ENCODE results near the gene BCO1. TPM values are rescaled to one million over a fixed set of nuclear protein-coding genes. Genes with fewer than 3 reads are reported as not detected.
A peak's percentile ranks its signal among the peaks of the same experiment; 100 is the strongest.

Gene BCO1
- total RNA-seq, 1 donor from 2014 or later: 0.75 TPM

DNA sequence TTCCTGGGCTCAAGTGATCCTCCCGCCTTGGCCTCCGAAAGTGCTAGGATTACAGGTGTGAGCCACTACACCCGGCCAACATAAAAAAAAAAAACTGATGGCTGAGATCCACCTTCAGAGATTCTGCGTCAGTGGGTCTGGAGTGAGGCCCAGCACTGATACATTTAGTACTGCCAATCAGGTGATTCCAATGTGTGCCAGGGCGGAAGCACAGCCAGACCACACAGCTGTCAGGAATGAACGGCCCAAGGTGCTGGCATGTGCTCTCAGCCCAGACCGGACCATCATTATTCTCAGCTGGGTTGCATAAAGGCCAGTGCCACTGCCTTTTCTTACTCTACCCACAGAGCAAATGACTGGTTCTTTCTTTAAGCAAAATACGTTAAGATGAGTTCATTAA, 1.2 kb upstream of the BCO1 start:
- intact Hi-C loops (cut with DNase I): no loop called here
- Histone ChIP-seq H3K36me3 (no peaks in the 10 kb centered on the region), H3K27ac (no peak overlapping the region), H3K27me3 (no peaks in the 10 kb centered on the region), H3K9me3 (no peaks in the 10 kb centered on the region), H3K4me1 (no peaks in the 10 kb centered on the region), H3K4me3 (no peak overlapping the region)
- peak; percentile 45 for ATAC-seq
- DNase-seq: no peak
- TF ChIP-seq, protein P1, sequence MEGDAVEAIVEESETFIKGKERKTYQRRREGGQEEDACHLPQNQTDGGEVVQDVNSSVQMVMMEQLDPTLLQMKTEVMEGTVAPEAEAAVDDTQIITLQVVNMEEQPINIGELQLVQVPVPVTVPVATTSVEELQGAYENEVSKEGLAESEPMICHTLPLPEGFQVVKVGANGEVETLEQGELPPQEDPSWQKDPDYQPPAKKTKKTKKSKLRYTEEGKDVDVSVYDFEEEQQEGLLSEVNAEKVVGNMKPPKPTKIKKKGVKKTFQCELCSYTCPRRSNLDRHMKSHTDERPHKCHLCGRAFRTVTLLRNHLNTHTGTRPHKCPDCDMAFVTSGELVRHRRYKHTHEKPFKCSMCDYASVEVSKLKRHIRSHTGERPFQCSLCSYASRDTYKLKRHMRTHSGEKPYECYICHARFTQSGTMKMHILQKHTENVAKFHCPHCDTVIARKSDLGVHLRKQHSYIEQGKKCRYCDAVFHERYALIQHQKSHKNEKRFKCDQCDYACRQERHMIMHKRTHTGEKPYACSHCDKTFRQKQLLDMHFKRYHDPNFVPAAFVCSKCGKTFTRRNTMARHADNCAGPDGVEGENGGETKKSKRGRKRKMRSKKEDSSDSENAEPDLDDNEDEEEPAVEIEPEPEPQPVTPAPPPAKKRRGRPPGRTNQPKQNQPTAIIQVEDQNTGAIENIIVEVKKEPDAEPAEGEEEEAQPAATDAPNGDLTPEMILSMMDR (IDR thresholded peaks at IDR 0.05): no peak

DNA sequence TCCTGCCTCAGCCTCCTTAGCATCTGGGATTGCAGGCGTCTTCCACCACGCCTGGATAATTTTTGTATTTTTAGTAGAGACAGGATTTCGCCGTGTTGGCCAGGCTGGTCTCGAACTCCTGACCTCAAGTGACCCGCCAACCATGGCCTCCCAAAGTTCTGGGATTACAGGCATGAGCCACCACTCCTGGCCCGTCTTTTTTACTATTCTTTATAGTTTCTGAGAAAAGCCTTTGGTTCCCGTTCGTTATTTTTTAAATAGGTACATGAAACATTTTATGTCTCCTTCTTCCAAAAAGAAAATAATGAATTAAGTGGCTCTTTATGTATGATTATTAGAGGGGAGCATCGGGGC, 570 bp upstream of the BCO1 start:
- no peaks in the 10 kb centered on the region for H3K4me1 ChIP-seq
- H3K27me3 ChIP-seq: no peaks in the 10 kb centered on the region
- intact Hi-C loops (cut with DNase I): no loop called here
- TF ChIP-seq, protein P1 (IDR thresholded peaks at IDR 0.05): no peak
- ATAC-seq: no peak
- H3K27ac ChIP-seq: peak overlapping the region; percentile 75
- peak overlapping the region; percentile 42 for H3K4me3 ChIP-seq
- no peaks in the 10 kb centered on the region for H3K9me3 ChIP-seq
- DNase-seq: no peak
- H3K36me3 ChIP-seq: no peaks in the 10 kb centered on the region

DNA sequence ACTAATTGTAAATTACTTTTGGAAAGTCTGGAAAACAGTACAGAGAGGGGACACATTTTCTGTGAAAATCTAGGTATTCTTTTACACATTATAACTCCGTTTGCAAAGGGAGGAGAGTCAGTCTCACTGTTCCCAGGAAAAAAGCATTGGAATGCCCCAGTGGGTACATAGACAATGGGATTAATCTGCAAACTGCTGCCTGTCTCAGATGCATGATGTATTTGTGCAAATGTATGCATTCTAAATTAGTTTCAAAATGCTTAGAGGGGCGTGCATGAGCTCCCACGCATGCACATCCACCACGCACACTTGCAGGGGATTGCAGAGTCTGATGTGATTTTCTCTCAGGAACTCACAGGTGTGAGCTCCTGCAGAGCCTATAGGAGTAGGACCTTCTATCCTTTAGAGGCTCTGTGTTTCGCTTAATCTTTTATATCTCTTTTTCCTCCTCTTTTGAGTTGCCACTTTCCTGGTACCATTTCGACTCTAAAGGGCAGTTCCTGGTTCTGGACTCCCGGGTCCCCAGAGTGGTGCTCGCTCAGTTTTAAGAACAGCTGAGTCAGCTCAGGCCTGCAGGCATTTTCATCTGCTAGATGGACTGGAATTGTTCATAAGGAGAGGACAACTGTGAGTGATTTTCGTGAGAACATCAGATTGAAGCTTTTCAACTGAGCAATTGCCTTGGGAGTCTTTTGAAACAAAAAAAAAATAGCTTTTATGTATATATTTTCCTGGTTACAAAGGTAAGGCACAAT, 1.1 kb downstream of the BCO1 start:
- intact Hi-C loops (cut with DNase I): no loop called here
- H3K27ac ChIP-seq: no peak overlapping the region

DNA sequence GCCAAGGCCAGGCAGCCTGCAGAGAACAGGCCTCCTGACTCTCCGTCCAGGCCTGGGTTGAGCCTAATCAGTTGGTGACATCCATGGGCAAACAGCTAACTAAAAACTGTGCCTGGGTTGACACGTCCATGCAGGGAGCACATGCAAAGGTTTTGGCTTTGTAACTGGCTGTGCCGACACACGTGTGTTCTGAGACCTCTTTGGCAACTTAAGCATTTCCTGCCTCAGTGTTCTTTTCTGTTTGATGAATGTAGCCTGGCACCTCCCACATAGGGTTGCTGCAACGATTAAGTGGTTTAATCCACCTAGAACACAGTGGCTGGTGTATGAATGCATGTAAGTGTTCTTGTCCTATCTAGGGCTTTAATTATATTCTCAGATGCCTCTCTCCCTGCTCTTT, 3.2 kb downstream of the BCO1 start:
- Histone ChIP-seq H3K4me1 (no peaks in the 10 kb centered on the region), H3K27ac (no peak overlapping the region), H3K4me3 (no peak overlapping the region), H3K9me3 (no peaks in the 10 kb centered on the region), H3K36me3 (no peaks in the 10 kb centered on the region), H3K27me3 (no peaks in the 10 kb centered on the region)
- ATAC-seq (no peak), DNase-seq (no peak)
- intact Hi-C loops (cut with DNase I): no loop called here
- TF ChIP-seq, protein P1 (IDR thresholded peaks at IDR 0.05): no peak

More for the DNA sequence above, 1.1 kb downstream of the BCO1 start:
- ATAC-seq: no peak
- H3K4me1 ChIP-seq: no peaks in the 10 kb centered on the region
- TF ChIP-seq, protein P1 (IDR thresholded peaks at IDR 0.05): no peak
- no peak for DNase-seq
- H3K4me3 ChIP-seq: no peak overlapping the region
- H3K36me3 ChIP-seq: no peaks in the 10 kb centered on the region
- no peaks in the 10 kb centered on the region for H3K27me3 ChIP-seq
- H3K9me3 ChIP-seq: no peaks in the 10 kb centered on the region

DNA sequence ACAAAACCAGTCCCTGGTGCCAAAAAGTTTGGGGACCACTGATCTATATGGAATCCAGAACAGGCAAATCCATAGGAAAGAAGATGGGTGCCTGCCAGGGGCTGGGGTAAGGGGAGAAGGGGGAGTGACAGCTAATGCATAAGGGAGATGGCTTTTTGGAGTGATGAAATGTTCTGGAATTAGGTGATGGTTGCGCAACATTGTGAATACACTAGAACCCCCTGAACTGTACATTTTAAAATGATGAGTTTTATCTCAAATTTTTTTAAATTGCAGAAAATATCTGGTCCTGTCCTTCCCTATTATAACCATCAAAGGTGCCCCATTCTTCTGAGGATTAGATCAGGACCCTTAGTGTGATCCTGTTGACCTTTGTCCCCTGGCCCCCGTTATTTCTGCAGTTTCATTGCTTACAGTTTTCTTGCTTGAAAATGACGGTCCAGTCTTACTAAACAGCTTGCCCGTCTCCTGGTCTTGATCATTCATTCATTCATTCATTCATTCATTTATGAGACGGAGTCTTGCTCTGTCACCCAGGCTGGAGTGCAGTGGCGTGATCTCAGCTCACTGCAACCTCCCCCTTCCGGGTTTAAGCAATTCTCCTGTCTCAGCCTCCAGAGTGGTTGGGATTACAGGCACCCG, 4.6 kb downstream of the BCO1 start:
- Histone ChIP-seq H3K27ac (no peak overlapping the region), H3K4me3 (no peak overlapping the region), H3K9me3 (no peaks in the 10 kb centered on the region), H3K36me3 (no peaks in the 10 kb centered on the region), H3K27me3 (no peaks in the 10 kb centered on the region), H3K4me1 (no peaks in the 10 kb centered on the region)
- TF ChIP-seq, protein P1 (IDR thresholded peaks at IDR 0.05): no peak
- intact Hi-C loops (cut with DNase I): no loop called here
- ATAC-seq: no peak
- no peak for DNase-seq

Measured in upper lobe of right lung (tissue), 1 donor.